K562 (cell line): ENCODE measurements around the gene FHL5. TPM values are rescaled to one million over a fixed set of nuclear protein-coding genes. Genes with fewer than 3 reads are reported as not detected.

ENCODE experiments used
- BRCA1 ChIP-seq, 2 experiments: fragments of 450-650 bp in 1 of 2; sonication (generic) in 1 of 2; formaldehyde crosslinking in 1 of 2; IDR thresholded peaks; 2 replicates each; pipeline versions ENCODE4 v1.5.0 to v1.6.1; 2017 to 2020; ENCODE audit warnings: mild to moderate bottlenecking in 1 of 2, missing genetic modification reagents in 1 of 2
- FUS ChIP-seq: fragments of 200-400 bp; formaldehyde crosslinking; optimal IDR thresholded peaks from 2 replicates; pipeline ENCODE3; 2017; ENCODE audit warnings: low read depth, low read length
- MTF1 ChIP-seq: fragments of 250-450 bp; sonication (Bioruptor Pico); IDR thresholded peaks from 2 replicates; pipeline ENCODE4 v1.9.0; 2021; ENCODE audit warnings: moderate library complexity, mild to moderate bottlenecking, inconsistent platforms, borderline replicate concordance
- NCOA2 ChIP-seq, 2 experiments: fragments of 450-650 bp; IDR thresholded peaks; 2 replicates each; pipeline ENCODE4 v1.6.1; 2018; ENCODE audit warnings: mild to moderate bottlenecking in 2 of 2, moderate library complexity in 1 of 2; ENCODE audit not compliant: partially characterized antibody in 2 of 2
- SIN3A ChIP-seq, 2 experiments: fragments of 150-350 bp in 1 of 2; IDR thresholded peaks; 2 replicates each; pipeline ENCODE4 v1.6.1; 2011 to 2016; ENCODE audit warnings: borderline replicate concordance in 2 of 2, low read depth in 2 of 2, low read length in 2 of 2, mild to moderate bottlenecking in 2 of 2, moderate library complexity in 2 of 2; ENCODE audit not compliant: control insufficient read depth in 1 of 2
- TRIM25 ChIP-seq: fragments of 450-650 bp; IDR thresholded peaks from 2 replicates; pipeline ENCODE4 v1.7.0; 2016; ENCODE audit warnings: borderline replicate concordance
- ZNF134 ChIP-seq: fragments of 250-450 bp; sonication (Bioruptor Pico); conservative IDR thresholded peaks from 2 replicates; pipeline ENCODE4 v1.4.0; 2020
- ZNF174 ChIP-seq: fragments of 250-450 bp; sonication (Bioruptor Pico); IDR thresholded peaks from 2 replicates; pipeline ENCODE4 v1.4.0; 2020; ENCODE audit warnings: mild to moderate bottlenecking
- polyA plus RNA-seq, 8 experiments: library from polyadenylated mRNA; depleted of rRNA in 4 of 8; stranded (reverse) in 5 of 8; unstranded in 3 of 8; fragments of >200 nt; fragmentation: Nextera tagmentation in 2 of 8; fragmentation: Illumina TruSeq in 1 of 8; extraction: Ambion mirVana in 2 of 8; extraction: Trizol in 1 of 8; gene quantifications; 2 replicates each; pipeline versions ENCODE4 v1.2.1 to v1.2.3, GENCODE V29; 2011 to 2014; ENCODE audit warnings: inconsistent platforms in 1 of 8, missing spikeins in 1 of 8
- total RNA-seq, 7 experiments: library from RNA; depleted of rRNA in 6 of 7; stranded (reverse); fragments of >200 nt in 6 of 7; fragmentation: Illumina TruSeq in 2 of 7; extraction: Trizol in 2 of 7; gene quantifications; 2 replicates each; pipeline versions ENCODE4 v1.2.1 to v1.2.3, GENCODE V29; 2011 to 2021; ENCODE audit warnings: low replicate concordance in 1 of 7
- TF ChIP-seq, protein P1 (sequence below): fragments of 200-600 bp; sonication (generic); IDR thresholded peaks from one replicate; pipeline ENCODE4 v1.6.1; 2012; ENCODE audit warnings: mild to moderate bottlenecking, low read depth, low read length, inconsistent platforms

The FHL5 gene
- total and polyA plus RNA-seq, 9 of the 15 experiments (the other 6 are each of a cell fraction or from before 2014, with no cell fraction given): not detected

GRCh38 chr6:96521644-96522464 lies 41.1 kb upstream of the FHL5 start, which contains the start of gene UFL1 (continued):
- TF ChIP-seq, protein P1, sequence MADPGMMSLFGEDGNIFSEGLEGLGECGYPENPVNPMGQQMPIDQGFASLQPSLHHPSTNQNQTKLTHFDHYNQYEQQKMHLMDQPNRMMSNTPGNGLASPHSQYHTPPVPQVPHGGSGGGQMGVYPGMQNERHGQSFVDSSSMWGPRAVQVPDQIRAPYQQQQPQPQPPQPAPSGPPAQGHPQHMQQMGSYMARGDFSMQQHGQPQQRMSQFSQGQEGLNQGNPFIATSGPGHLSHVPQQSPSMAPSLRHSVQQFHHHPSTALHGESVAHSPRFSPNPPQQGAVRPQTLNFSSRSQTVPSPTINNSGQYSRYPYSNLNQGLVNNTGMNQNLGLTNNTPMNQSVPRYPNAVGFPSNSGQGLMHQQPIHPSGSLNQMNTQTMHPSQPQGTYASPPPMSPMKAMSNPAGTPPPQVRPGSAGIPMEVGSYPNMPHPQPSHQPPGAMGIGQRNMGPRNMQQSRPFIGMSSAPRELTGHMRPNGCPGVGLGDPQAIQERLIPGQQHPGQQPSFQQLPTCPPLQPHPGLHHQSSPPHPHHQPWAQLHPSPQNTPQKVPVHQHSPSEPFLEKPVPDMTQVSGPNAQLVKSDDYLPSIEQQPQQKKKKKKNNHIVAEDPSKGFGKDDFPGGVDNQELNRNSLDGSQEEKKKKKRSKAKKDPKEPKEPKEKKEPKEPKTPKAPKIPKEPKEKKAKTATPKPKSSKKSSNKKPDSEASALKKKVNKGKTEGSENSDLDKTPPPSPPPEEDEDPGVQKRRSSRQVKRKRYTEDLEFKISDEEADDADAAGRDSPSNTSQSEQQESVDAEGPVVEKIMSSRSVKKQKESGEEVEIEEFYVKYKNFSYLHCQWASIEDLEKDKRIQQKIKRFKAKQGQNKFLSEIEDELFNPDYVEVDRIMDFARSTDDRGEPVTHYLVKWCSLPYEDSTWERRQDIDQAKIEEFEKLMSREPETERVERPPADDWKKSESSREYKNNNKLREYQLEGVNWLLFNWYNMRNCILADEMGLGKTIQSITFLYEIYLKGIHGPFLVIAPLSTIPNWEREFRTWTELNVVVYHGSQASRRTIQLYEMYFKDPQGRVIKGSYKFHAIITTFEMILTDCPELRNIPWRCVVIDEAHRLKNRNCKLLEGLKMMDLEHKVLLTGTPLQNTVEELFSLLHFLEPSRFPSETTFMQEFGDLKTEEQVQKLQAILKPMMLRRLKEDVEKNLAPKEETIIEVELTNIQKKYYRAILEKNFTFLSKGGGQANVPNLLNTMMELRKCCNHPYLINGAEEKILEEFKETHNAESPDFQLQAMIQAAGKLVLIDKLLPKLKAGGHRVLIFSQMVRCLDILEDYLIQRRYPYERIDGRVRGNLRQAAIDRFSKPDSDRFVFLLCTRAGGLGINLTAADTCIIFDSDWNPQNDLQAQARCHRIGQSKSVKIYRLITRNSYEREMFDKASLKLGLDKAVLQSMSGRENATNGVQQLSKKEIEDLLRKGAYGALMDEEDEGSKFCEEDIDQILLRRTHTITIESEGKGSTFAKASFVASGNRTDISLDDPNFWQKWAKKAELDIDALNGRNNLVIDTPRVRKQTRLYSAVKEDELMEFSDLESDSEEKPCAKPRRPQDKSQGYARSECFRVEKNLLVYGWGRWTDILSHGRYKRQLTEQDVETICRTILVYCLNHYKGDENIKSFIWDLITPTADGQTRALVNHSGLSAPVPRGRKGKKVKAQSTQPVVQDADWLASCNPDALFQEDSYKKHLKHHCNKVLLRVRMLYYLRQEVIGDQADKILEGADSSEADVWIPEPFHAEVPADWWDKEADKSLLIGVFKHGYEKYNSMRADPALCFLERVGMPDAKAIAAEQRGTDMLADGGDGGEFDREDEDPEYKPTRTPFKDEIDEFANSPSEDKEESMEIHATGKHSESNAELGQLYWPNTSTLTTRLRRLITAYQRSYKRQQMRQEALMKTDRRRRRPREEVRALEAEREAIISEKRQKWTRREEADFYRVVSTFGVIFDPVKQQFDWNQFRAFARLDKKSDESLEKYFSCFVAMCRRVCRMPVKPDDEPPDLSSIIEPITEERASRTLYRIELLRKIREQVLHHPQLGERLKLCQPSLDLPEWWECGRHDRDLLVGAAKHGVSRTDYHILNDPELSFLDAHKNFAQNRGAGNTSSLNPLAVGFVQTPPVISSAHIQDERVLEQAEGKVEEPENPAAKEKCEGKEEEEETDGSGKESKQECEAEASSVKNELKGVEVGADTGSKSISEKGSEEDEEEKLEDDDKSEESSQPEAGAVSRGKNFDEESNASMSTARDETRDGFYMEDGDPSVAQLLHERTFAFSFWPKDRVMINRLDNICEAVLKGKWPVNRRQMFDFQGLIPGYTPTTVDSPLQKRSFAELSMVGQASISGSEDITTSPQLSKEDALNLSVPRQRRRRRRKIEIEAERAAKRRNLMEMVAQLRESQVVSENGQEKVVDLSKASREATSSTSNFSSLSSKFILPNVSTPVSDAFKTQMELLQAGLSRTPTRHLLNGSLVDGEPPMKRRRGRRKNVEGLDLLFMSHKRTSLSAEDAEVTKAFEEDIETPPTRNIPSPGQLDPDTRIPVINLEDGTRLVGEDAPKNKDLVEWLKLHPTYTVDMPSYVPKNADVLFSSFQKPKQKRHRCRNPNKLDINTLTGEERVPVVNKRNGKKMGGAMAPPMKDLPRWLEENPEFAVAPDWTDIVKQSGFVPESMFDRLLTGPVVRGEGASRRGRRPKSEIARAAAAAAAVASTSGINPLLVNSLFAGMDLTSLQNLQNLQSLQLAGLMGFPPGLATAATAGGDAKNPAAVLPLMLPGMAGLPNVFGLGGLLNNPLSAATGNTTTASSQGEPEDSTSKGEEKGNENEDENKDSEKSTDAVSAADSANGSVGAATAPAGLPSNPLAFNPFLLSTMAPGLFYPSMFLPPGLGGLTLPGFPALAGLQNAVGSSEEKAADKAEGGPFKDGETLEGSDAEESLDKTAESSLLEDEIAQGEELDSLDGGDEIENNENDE: no peak
- no peak for TF ChIP-seq ZNF134 (CRISPR knock-in tag)
- TF ChIP-seq ZNF174 (CRISPR knock-in tag): no peak
- no peak for TF ChIP-seq MTF1
- TF ChIP-seq FUS: no peak
- no peak for TF ChIP-seq TRIM25
- peak; percentile 70; a peak in 2 of 4 replicates for TF ChIP-seq SIN3A (IDR thresholded peaks at IDR 0.05; ENCODE audit: borderline replicate concordance in 2 of 2, control insufficient read depth in 1 of 2, low read depth in 2 of 2, low read length in 2 of 2)
- TF ChIP-seq NCOA2 (IDR thresholded peaks at IDR 0.05; ENCODE audit: partially characterized antibody in 2 of 2): no peak
- no peak for TF ChIP-seq BRCA1 (IDR thresholded peaks at IDR 0.05)
- TF ChIP-seq BRCA1 (CRISPR knock-in tag; IDR thresholded peaks at IDR 0.05): no peak
